NB4 (cell line): ENCODE measurements around the gene MRPS9.

Source experiments
- CTCF ChIP-seq: IDR thresholded peaks from one replicate; pipeline ENCODE4 v1.5.1; 2012; ENCODE audit warnings: low read depth, low read length
- MYC ChIP-seq: IDR thresholded peaks from 2 replicates; pipeline ENCODE4 v1.6.1; 2011; ENCODE audit warnings: low read depth, low read length
- POLR2A ChIP-seq: IDR thresholded peaks from 2 replicates; pipeline ENCODE4 v1.6.1; 2011; ENCODE audit warnings: mild to moderate bottlenecking; ENCODE audit not compliant: insufficient read length; ENCODE audit errors: extremely low read depth

GRCh38 chr2:105104208-105104731 lies 66.4 kb downstream of the MRPS9 start:
- TF ChIP-seq POLR2A (no peak), MYC (no peak), CTCF (no peak)
